ENCODE measurements around the gene BAIAP2L2. TPM values are rescaled to one million over a fixed set of nuclear protein-coding genes. Genes with fewer than 3 reads are reported as not detected.

The BAIAP2L2 gene
- total and polyA plus RNA-seq, 7 donors: 0.16 to 48.7 (median 0.71) TPM

GRCh38 chr22:38085501-38085900 is 25.0 kb downstream of the BAIAP2L2 start:
- Histone ChIP-seq H3K27me3 (peaks cover 31 to 70% (median 58%) of the 10 kb centered on the region in 3 donors), H3K27ac (no peak overlapping the region), H3K36me3 (no peaks in the 10 kb centered on the region), H3K4me1 (peaks cover 0 to 39% (median 35%) of the 10 kb centered on the region in 4 donors), H3K9me3 (no peaks in the 10 kb centered on the region), H3K4me3 (no peak overlapping the region)
- DNase-seq: no peak
- intact Hi-C loops (cut with DNase I): no loop called here
- WGBS, 2 donors: 64 to 85% methylated on average over 5 of the region's 5 CpGs
- TF ChIP-seq POLR2A (IDR thresholded peaks at IDR 0.05) (no peak), POLR2AphosphoS5 (IDR thresholded peaks at IDR 0.05) (no peak), EP300 (IDR thresholded peaks at IDR 0.05) (no peak), CTCF (IDR thresholded peaks at IDR 0.05) (no peak)

GRCh38 chr22:38085056-38085455 is 25.4 kb downstream of the BAIAP2L2 start:
- peaks cover 0 to 39% (median 35%) of the 10 kb centered on the region in 4 donors for H3K4me1 ChIP-seq

GRCh38 chr22:38083931-38084631 is 26.4 kb downstream of the BAIAP2L2 start, which contains the start of gene SLC16A8:
TSS of gene SLC16A8 (minus strand) at chr22:38084184. CDS start at chr22:38082873, 1,311 bp downstream.
- no peak for DNase-seq
- TF ChIP-seq CTCF (IDR thresholded peaks at IDR 0.05): no peak
- TF ChIP-seq EP300 (IDR thresholded peaks at IDR 0.05): no peak
- no peak for TF ChIP-seq POLR2A (IDR thresholded peaks at IDR 0.05)
- no peak for TF ChIP-seq POLR2AphosphoS5 (IDR thresholded peaks at IDR 0.05)
- peaks cover 26 to 68% (median 55%) of the 10 kb centered on the region in 3 donors for H3K27me3 ChIP-seq
- no peaks in the 10 kb centered on the region for H3K36me3 ChIP-seq
- no peak within 1 kb of the TSS for H3K4me3 ChIP-seq
- no peaks in the 10 kb centered on the region for H3K9me3 ChIP-seq
- intact Hi-C loops (cut with DNase I): no loop called here
- WGBS, 2 donors: 84 to 86% methylated on average over 16 of the region's 16 CpGs
- no peak within 1 kb of the TSS for H3K27ac ChIP-seq
- H3K4me1 ChIP-seq: peaks cover 0 to 34% (median 30%) of the 10 kb centered on the region in 4 donors

More at GRCh38 chr22:38085056-38085455, 25.4 kb downstream of the BAIAP2L2 start:
- TF ChIP-seq EP300 (IDR thresholded peaks at IDR 0.05): no peak
- Histone ChIP-seq H3K27ac (no peak overlapping the region), H3K27me3 (peaks cover 31 to 73% (median 62%) of the 10 kb centered on the region in 3 donors), H3K4me3 (no peak overlapping the region), H3K9me3 (no peaks in the 10 kb centered on the region), H3K36me3 (no peaks in the 10 kb centered on the region)
- DNase-seq: no peak
- intact Hi-C loops (cut with DNase I): no loop called here
- WGBS, 2 donors: 96 to 97% methylated on average over 12 of the region's 12 CpGs

DNA sequence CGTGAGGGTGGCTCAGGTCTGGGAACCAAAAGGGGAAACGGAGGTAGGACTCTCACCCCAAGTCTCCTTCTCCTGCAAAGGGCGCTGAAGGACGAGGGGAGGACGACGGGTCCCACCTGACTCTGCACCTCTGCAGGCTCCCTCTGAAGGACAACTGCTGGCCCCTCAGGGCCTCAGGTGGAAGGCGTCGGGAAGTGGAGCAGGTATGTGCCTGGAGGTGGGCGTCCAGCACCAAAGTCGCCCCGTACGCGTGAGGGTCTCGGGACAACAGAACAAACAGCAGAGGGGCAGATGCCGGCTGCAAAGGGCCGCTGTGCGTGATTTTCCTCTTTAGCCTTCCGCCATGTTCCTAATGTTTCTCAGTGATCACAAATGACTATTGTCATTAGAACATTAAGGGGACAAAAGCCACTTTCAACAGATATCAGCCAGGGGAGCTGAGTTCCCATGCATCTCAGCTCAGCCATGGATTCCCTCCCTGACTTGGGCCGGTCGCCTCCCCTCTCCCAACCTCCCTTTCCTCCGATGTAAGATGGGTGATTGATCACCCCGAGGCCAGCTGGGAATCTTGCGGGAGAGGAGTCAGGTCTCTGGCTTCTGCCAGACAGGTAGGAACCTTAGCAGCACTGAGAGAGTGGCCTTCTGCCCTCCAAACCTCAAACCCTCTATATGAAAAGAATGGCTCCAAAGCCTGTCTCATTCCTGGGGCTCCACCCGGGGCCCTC is 27.3 kb downstream of the BAIAP2L2 start:
- no peak overlapping the region for H3K27ac ChIP-seq
- H3K4me1 ChIP-seq: peaks cover 0 to 25% (median 24%) of the 10 kb centered on the region in 4 donors
- H3K36me3 ChIP-seq: no peaks in the 10 kb centered on the region
- no peak for TF ChIP-seq POLR2A (IDR thresholded peaks at IDR 0.05)
- TF ChIP-seq CTCF (IDR thresholded peaks at IDR 0.05): no peak
- TF ChIP-seq EP300 (IDR thresholded peaks at IDR 0.05): no peak
- TF ChIP-seq POLR2AphosphoS5 (IDR thresholded peaks at IDR 0.05): no peak
- WGBS, 2 donors: 81 to 83% methylated on average over 24 of the region's 24 CpGs
- no peak for DNase-seq
- intact Hi-C loops (cut with DNase I): no loop called here
- H3K9me3 ChIP-seq: no peaks in the 10 kb centered on the region
- H3K4me3 ChIP-seq: no peak overlapping the region
- H3K27me3 ChIP-seq: peaks cover 17 to 58% (median 45%) of the 10 kb centered on the region in 3 donors
